HUES48 (cell line): ENCODE results near the gene RBMS1.

Experiments used
- H3K27ac ChIP-seq: one replicate; pipeline ENCODE4 v1.7.0; 2013; ENCODE audit warnings: low read depth, low read length, inconsistent platforms
- H3K27me3 ChIP-seq: 2 replicates; pipeline ENCODE4 v1.6.1; 2013; ENCODE audit warnings: mild to moderate bottlenecking, low read length; ENCODE audit not compliant: control insufficient read depth, insufficient read depth
- H3K36me3 ChIP-seq: 2 replicates; pipeline ENCODE4 v1.6.1; 2013; ENCODE audit warnings: low read length; ENCODE audit not compliant: control insufficient read depth, insufficient read depth
- H3K4me1 ChIP-seq: 2 replicates; pipeline ENCODE4 v1.6.1; 2013; ENCODE audit warnings: mild to moderate bottlenecking, low read length; ENCODE audit not compliant: control insufficient read depth, insufficient read depth
- H3K4me3 ChIP-seq: 2 replicates; pipeline ENCODE4 v1.5.1; 2013; ENCODE audit warnings: mild to moderate bottlenecking, low read depth, low read length
- H3K9ac ChIP-seq: 2 replicates; pipeline ENCODE4 v1.6.1; 2013; ENCODE audit warnings: mild to moderate bottlenecking, low read depth, low read length, moderate library complexity
- H3K9me3 ChIP-seq: 2 replicates; pipeline ENCODE4 v1.6.1; 2013; ENCODE audit warnings: low read length; ENCODE audit not compliant: control insufficient read depth, insufficient read depth

Gene RBMS1

DNA sequence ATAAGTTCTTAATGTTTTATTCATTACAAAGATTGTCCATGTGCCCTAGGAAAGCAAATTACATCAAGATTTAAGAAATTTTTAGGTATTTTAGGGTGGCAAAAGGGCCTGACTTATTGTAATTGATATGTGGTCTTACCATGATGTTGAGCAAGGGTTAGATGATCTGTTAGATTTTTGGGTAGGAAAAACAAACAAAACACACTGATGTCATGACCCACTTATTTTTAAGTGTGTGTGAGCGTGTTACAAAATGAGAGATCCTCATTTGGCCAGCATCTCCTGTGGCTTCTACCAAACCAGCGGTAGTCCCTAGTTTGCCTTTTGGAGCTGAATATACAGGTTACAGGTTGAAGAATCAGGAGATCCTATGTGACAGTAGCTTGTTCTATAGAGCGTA, 203.8 kb downstream of the RBMS1 start:
- no peaks in the 10 kb centered on the region for H3K4me1 ChIP-seq
- peaks cover 5% of the 10 kb centered on the region for H3K36me3 ChIP-seq
- H3K9me3 ChIP-seq, result no peaks in the 10 kb centered on the region
- no peak overlapping the region for H3K4me3 ChIP-seq
- no peaks in the 10 kb centered on the region for H3K27me3 ChIP-seq
- H3K27ac ChIP-seq, result no peak overlapping the region
- H3K9ac ChIP-seq, result no peak overlapping the region

GRCh38 chr2:160289126-160289525, 204.5 kb downstream of the RBMS1 start:
- Histone ChIP-seq H3K36me3 (peaks cover 11% of the 10 kb centered on the region), H3K4me3 (no peak overlapping the region), H3K27me3 (no peaks in the 10 kb centered on the region), H3K27ac (no peak overlapping the region), H3K4me1 (no peaks in the 10 kb centered on the region), H3K9ac (no peak overlapping the region), H3K9me3 (no peaks in the 10 kb centered on the region)

- H3K9me3 ChIP-seq, result no peaks in the 10 kb centered on the region
- no peak overlapping the region for H3K27ac ChIP-seq
- no peaks in the 10 kb centered on the region for H3K27me3 ChIP-seq
- H3K9ac ChIP-seq, result no peak overlapping the region
- H3K4me3 ChIP-seq, result no peak overlapping the region
- no peaks in the 10 kb centered on the region for H3K4me1 ChIP-seq
- H3K36me3 ChIP-seq, result peaks cover 18% of the 10 kb centered on the region
Measured at GRCh38 chr2:160288324-160288723, 205.3 kb downstream of the RBMS1 start.

DNA sequence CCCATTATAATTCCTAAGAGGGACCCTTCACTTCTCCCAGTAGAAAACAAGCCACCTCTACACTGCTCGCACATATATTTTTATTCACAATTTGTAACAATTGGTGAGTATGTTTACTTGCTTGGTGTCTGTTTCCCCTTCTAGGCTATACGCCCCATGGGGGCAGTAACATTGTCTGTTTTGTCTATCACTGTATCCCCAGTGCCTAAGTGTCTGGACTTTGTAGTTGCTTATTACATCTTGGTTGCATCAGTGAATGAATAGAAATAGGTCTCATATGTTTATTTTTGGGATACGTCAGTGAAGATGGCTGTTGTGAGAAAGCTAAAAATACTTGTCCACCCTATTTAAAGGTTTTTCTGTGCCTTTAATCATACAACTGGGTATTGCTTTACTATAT, 206.1 kb downstream of the RBMS1 start:
- no peak overlapping the region for H3K27ac ChIP-seq
- H3K36me3 ChIP-seq, result peaks cover 22% of the 10 kb centered on the region
- H3K9ac ChIP-seq, result no peak overlapping the region
- no peaks in the 10 kb centered on the region for H3K4me1 ChIP-seq
- no peaks in the 10 kb centered on the region for H3K27me3 ChIP-seq
- no peak overlapping the region for H3K4me3 ChIP-seq
- no peaks in the 10 kb centered on the region for H3K9me3 ChIP-seq

GRCh38 chr2:160286551-160286950, 207.1 kb downstream of the RBMS1 start:
- H3K27ac ChIP-seq, result no peak overlapping the region
- no peak overlapping the region for H3K9ac ChIP-seq
- H3K27me3 ChIP-seq, result no peaks in the 10 kb centered on the region
- no peaks in the 10 kb centered on the region for H3K9me3 ChIP-seq
- H3K4me3 ChIP-seq, result no peak overlapping the region
- H3K36me3 ChIP-seq, result peaks cover 26% of the 10 kb centered on the region
- H3K4me1 ChIP-seq, result no peaks in the 10 kb centered on the region

DNA sequence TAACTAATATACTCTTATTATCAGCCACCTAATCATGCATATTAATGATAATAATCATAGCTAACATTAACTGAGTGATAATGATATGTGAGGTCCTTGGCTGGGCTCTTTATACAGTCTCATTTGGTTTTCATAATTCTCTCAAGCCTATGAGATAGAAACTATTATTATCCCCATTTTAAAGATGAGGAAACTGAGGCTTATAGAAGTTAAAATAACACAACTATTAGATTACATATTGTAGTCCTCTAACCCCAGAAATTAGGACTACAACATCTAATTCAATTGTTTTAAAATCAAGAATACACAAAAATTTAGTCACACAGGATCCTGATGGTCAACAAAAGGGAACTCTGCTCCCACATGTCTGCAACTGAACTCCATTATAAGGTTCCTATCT, 209.9 kb downstream of the RBMS1 start:
- peaks cover 42% of the 10 kb centered on the region for H3K36me3 ChIP-seq

DNA sequence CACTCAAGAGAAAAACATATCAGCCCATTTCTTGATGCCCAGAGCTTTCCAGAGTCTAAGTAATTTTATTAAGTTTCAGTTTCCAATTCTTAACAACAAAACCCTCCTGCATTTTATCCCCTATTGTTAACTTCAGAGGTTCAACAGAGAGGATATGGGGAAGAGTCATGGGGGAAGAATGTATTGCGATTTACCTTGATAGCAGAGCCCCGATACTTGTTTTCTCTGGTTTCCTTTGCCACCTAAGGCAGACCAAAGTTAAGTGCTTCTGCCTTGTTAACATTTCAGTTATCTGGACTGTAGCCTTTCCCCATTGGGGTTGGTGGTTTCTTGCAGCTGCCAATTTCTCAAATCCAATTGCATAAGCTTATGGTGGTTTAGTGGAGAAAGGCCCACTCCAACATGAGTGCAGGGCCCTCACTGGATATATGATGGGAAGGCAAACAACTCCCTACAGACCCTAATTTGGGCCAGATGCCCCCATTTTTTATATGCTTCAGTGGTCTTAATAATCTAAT, 211.5 kb downstream of the RBMS1 start:
- H3K36me3 ChIP-seq, result peaks cover 53% of the 10 kb centered on the region
- H3K27me3 ChIP-seq, result no peaks in the 10 kb centered on the region
- no peaks in the 10 kb centered on the region for H3K4me1 ChIP-seq
- no peak overlapping the region for H3K27ac ChIP-seq
- no peak overlapping the region for H3K9ac ChIP-seq
- no peaks in the 10 kb centered on the region for H3K9me3 ChIP-seq
- H3K4me3 ChIP-seq, result no peak overlapping the region

More for the DNA sequence above, 209.9 kb downstream of the RBMS1 start:
- no peak overlapping the region for H3K4me3 ChIP-seq
- H3K4me1 ChIP-seq, result no peaks in the 10 kb centered on the region
- no peak overlapping the region for H3K27ac ChIP-seq
- H3K27me3 ChIP-seq, result no peaks in the 10 kb centered on the region
- H3K9me3 ChIP-seq, result no peaks in the 10 kb centered on the region
- H3K9ac ChIP-seq, result no peak overlapping the region

DNA sequence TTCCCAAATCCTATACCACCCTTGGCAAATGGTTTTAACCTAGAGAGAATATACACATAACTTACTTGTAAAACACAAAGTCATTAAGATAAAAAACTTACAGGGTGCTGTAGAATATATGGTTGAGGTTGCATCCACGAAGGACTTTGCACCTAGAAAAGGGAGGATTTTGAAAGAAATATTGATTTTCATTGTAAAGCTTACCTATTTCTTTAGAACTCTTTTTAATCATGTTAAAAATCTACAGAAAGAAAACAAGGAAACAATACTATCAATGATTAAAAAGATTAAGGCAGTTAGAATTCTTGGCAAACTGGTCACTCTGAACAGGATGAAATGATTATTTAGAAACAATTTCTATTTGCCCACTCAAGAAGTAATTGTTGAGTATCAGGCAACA, 212.4 kb downstream of the RBMS1 start:
- H3K4me1 ChIP-seq, result no peaks in the 10 kb centered on the region
- H3K27ac ChIP-seq, result no peak overlapping the region
- H3K36me3 ChIP-seq, result peaks cover 62% of the 10 kb centered on the region
- H3K4me3 ChIP-seq, result no peak overlapping the region
- no peaks in the 10 kb centered on the region for H3K9me3 ChIP-seq
- no peak overlapping the region for H3K9ac ChIP-seq
- no peaks in the 10 kb centered on the region for H3K27me3 ChIP-seq

GRCh38 chr2:160279813-160280465, 213.7 kb downstream of the RBMS1 start:
- Histone ChIP-seq H3K4me3 (no peak overlapping the region), H3K4me1 (no peaks in the 10 kb centered on the region), H3K36me3 (peaks cover 73% of the 10 kb centered on the region), H3K27me3 (no peaks in the 10 kb centered on the region), H3K9ac (no peak overlapping the region), H3K27ac (no peak overlapping the region), H3K9me3 (no peaks in the 10 kb centered on the region)

GRCh38 chr2:160278879-160279177, 214.8 kb downstream of the RBMS1 start:
- Histone ChIP-seq H3K4me1 (no peaks in the 10 kb centered on the region), H3K27ac (no peak overlapping the region), H3K27me3 (no peaks in the 10 kb centered on the region), H3K4me3 (no peak overlapping the region), H3K9ac (no peak overlapping the region), H3K9me3 (no peaks in the 10 kb centered on the region), H3K36me3 (peaks cover 72% of the 10 kb centered on the region)

- no peaks in the 10 kb centered on the region for H3K4me1 ChIP-seq
- no peaks in the 10 kb centered on the region for H3K27me3 ChIP-seq
- H3K9ac ChIP-seq, result no peak overlapping the region
- H3K4me3 ChIP-seq, result no peak overlapping the region
- H3K9me3 ChIP-seq, result no peaks in the 10 kb centered on the region
- peaks cover 67% of the 10 kb centered on the region for H3K36me3 ChIP-seq
- no peak overlapping the region for H3K27ac ChIP-seq
Measured at GRCh38 chr2:160278101-160278878, 215.3 kb downstream of the RBMS1 start.
